ENCODE measurements around the gene LVRN.

The LVRN gene

GRCh38 chr5:115961381-115962238 is 665 bp upstream of the LVRN start:
- DNase-seq (ENCODE audit: low spot score) (no peak), FAIRE-seq (no peak)

- DNase-seq (ENCODE audit: low spot score) = no peak
- no peak for FAIRE-seq
These were observed 509 bp downstream of the LVRN start for GRCh38 chr5:115962565-115963402.

GRCh38 chr5:115963566-115963965 is 1.3 kb downstream of the LVRN start:
- FAIRE-seq (no peak), DNase-seq (ENCODE audit: low spot score) (no peak)

GRCh38 chr5:115968770-115969169 is 6.5 kb downstream of the LVRN start:
- FAIRE-seq (no peak), DNase-seq (ENCODE audit: low spot score) (no peak)

GRCh38 chr5:115977096-115977495 is 14.8 kb downstream of the LVRN start:
- DNase-seq (ENCODE audit: low spot score) = no peak
- no peak for FAIRE-seq

GRCh38 chr5:115977988-115978387 is 15.7 kb downstream of the LVRN start:
- DNase-seq (ENCODE audit: low spot score) = peak; percentile 43
- FAIRE-seq = no peak

- FAIRE-seq (no peak), DNase-seq (ENCODE audit: low spot score) (no peak)
These were observed 16.5 kb downstream of the LVRN start for GRCh38 chr5:115978779-115979178.

GRCh38 chr5:115979201-115980041 is 17.1 kb downstream of the LVRN start:
- FAIRE-seq = no peak

GRCh38 chr5:115983519-115983918 is 21.2 kb downstream of the LVRN start:
- FAIRE-seq = no peak

More at GRCh38 chr5:115979201-115980041, 17.1 kb downstream of the LVRN start:
- no peak for DNase-seq (ENCODE audit: low spot score)

GRCh38 chr5:115985802-115986757 is 23.8 kb downstream of the LVRN start:
- no peak for DNase-seq (ENCODE audit: low spot score)
- peak; percentile 70 for FAIRE-seq

More at GRCh38 chr5:115983519-115983918, 21.2 kb downstream of the LVRN start:
- DNase-seq (ENCODE audit: low spot score) = no peak

GRCh38 chr5:115988002-115988401 is 25.7 kb downstream of the LVRN start:
- DNase-seq (ENCODE audit: low spot score) = no peak
- no peak for FAIRE-seq

GRCh38 chr5:115992848-115993350 is 30.6 kb downstream of the LVRN start:
- DNase-seq (ENCODE audit: low spot score) (no peak), FAIRE-seq (no peak)

GRCh38 chr5:115995351-115995750 is 33.1 kb downstream of the LVRN start:
- FAIRE-seq (no peak), DNase-seq (ENCODE audit: low spot score) (no peak)

- no peak for FAIRE-seq
- DNase-seq (ENCODE audit: low spot score) = no peak
These were observed 40.0 kb downstream of the LVRN start for GRCh38 chr5:116002116-116002906.

GRCh38 chr5:116004248-116004647 is 42.0 kb downstream of the LVRN start:
- DNase-seq (ENCODE audit: low spot score) (no peak), FAIRE-seq (no peak)

- DNase-seq (ENCODE audit: low spot score) (no peak), FAIRE-seq (no peak)
These were observed 47.5 kb downstream of the LVRN start for GRCh38 chr5:116009806-116010205.

GRCh38 chr5:116011046-116011445 is 48.8 kb downstream of the LVRN start:
- no peak for FAIRE-seq

GRCh38 chr5:116013207-116013785 is 51.0 kb downstream of the LVRN start:
- FAIRE-seq (no peak), DNase-seq (ENCODE audit: low spot score) (no peak)

More at GRCh38 chr5:116011046-116011445, 48.8 kb downstream of the LVRN start:
- no peak for DNase-seq (ENCODE audit: low spot score)

- FAIRE-seq = no peak
- no peak for DNase-seq (ENCODE audit: low spot score)
These were observed 51.7 kb downstream of the LVRN start for GRCh38 chr5:116013936-116014335.
